PC-3 (cell line): Measurements from ENCODE around the gene RPS6KA2. TPM values are rescaled to one million over a fixed set of nuclear protein-coding genes. Genes with fewer than 3 reads are reported as not detected.

Experiments
- ATAC-seq: fragments of 200-7000 bp; cut with Tn5 transposase; 2 replicates; pipeline ENCODE4 v1.9.1; 2020; ENCODE audit warnings: mild to moderate bottlenecking, moderate library complexity
- BruUV-seq: library from RNA; stranded (reverse); fragments of 400-500 nt; replicated peaks from 2 replicates; lab custom pipeline; 2021; lab: Mats Ljungman, UMichigan
- CTCF ChIA-PET: fragments of 300-600 bp; sonication (Branson Sonifier 250); formaldehyde crosslinking; loops from one replicate; lab custom pipeline; 2022; ENCODE audit warnings: antibody characterized with exemption; lab: Charles Lee
- POLR2A ChIA-PET: fragments of 300-600 bp; sonication (Branson Sonifier 250); formaldehyde crosslinking; loops from one replicate; lab custom pipeline; 2022; ENCODE audit warnings: antibody characterized with exemption; ENCODE audit not compliant: unreplicated experiment; lab: Charles Lee
- DNase-seq: peaks from one replicate; pipeline ENCODE4 v3.0.0-alpha.2; 2015
- H2AFZ ChIP-seq: fragments of 300-600 bp; sonication (generic); 2 replicates; pipeline ENCODE4 v1.6.0; 2016; ENCODE audit warnings: antibody characterized with exemption, low read length
- H3F3A ChIP-seq: fragments of 300-600 bp; sonication (generic); one replicate; pipeline ENCODE4 v1.6.0; 2017; ENCODE audit warnings: antibody characterized with exemption, low read length, control low read depth, mild to moderate bottlenecking; ENCODE audit not compliant: unreplicated experiment
- H3K27ac ChIP-seq: fragments of 300-600 bp; sonication (generic); 2 replicates; pipeline ENCODE4 v1.5.1; 2016; ENCODE audit warnings: mild to moderate bottlenecking, low read length
- H3K27me3 ChIP-seq: fragments of 300-600 bp; sonication (generic); 2 replicates; pipeline ENCODE4 v1.6.1; 2016; ENCODE audit warnings: low read length, mixed read lengths
- H3K36me3 ChIP-seq: fragments of 300-600 bp; sonication (generic); 2 replicates; pipeline ENCODE4 v1.6.1; 2016; ENCODE audit warnings: low read depth, mixed run types, low read length, mixed read lengths
- H3K4me1 ChIP-seq: fragments of 300-600 bp; sonication (generic); 2 replicates; pipeline ENCODE4 v1.5.1; 2016; ENCODE audit warnings: low read length; ENCODE audit not compliant: insufficient read depth
- H3K4me2 ChIP-seq: fragments of 300-600 bp; sonication (generic); 2 replicates; pipeline ENCODE4 v1.6.0; 2016; ENCODE audit warnings: low read length
- H3K4me3 ChIP-seq: fragments of 300-600 bp; sonication (generic); 2 replicates; pipeline ENCODE4 v1.5.1; 2016; ENCODE audit warnings: mild to moderate bottlenecking, low read length, mixed read lengths
- H3K79me2 ChIP-seq: fragments of 300-600 bp; sonication (generic); 2 replicates; pipeline ENCODE4 v1.6.1; 2017; ENCODE audit warnings: low read length, mixed read lengths
- H3K9ac ChIP-seq: fragments of 300-600 bp; sonication (generic); 2 replicates; pipeline ENCODE4 v1.6.0; 2016; ENCODE audit warnings: mild to moderate bottlenecking, low read length
- H3K9me2 ChIP-seq: fragments of 300-600 bp; sonication (generic); replicated peaks from 2 replicates; pipeline ENCODE4 v1.6.1; 2016; ENCODE audit warnings: mixed run types, low read length, mixed read lengths
- H3K9me3 ChIP-seq: fragments of 300-600 bp; sonication (generic); 2 replicates; pipeline ENCODE4 v1.6.1; 2016; ENCODE audit warnings: low read length, mixed read lengths
- H4K20me1 ChIP-seq: fragments of 300-600 bp; sonication (generic); 2 replicates; pipeline ENCODE4 v1.6.1; 2016; ENCODE audit warnings: low read length, mixed read lengths
- EZH2 ChIP-seq: fragments of 300-600 bp; sonication (generic); IDR thresholded peaks from one replicate; pipeline ENCODE4 v1.6.1; 2017; ENCODE audit warnings: antibody characterized with exemption, mild to moderate bottlenecking, low read length; ENCODE audit not compliant: unreplicated experiment
- EZH2phosphoT487 ChIP-seq: fragments of 300-600 bp; sonication (generic); IDR thresholded peaks from 2 replicates; pipeline ENCODE4 v1.6.1; 2018; ENCODE audit warnings: mild to moderate bottlenecking, antibody characterized with exemption, low read length, borderline replicate concordance
- intact Hi-C: fragments of 100-400 bp; cut with micrococcal nuclease; formaldehyde crosslinking; loops from 2 replicates; pipeline ENCODE4 v1.9.0; 2023
- total RNA-seq: library from RNA; depleted of rRNA; stranded (reverse); fragments of >200 nt; gene quantifications from 2 replicates; pipeline ENCODE4 v1.2.3, GENCODE V29; 2014
- TF ChIP-seq, protein P1 (sequence below): fragments of 300-600 bp; sonication (generic); conservative IDR thresholded peaks from 2 replicates; pipeline ENCODE4 v1.5.1; 2017; ENCODE audit warnings: antibody characterized with exemption, low read depth, mild to moderate bottlenecking, low read length

RPS6KA2 gene
- total RNA-seq, 1 experiment from 2014 or later: 5.1 TPM

DNA sequence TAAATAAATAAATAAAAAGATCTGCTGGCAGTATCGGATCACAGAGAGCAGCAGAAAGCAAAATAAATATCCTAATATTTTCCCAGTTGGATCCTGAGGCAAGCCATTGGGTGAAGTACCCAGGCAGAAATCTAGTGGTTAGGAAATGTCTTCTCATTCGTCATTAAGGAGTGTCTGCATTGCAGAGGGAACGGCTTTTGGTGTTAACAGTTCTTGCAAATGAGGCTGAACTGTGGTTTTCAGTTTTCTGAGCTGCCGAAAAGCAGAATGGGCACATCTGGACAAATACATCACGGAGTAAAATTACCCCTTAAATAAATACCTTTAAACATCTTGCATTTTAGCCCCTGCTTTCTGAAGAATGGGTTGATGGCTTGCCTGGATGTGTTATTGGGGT is 162.1 kb downstream of the RPS6KA2 start:
- no peak overlapping the region for H3K4me2 ChIP-seq
- no TSS peak for BruUV-seq
- no peaks in the 10 kb centered on the region for H3K27me3 ChIP-seq
- no peaks in the 10 kb centered on the region for H3F3A ChIP-seq
- CTCF ChIA-PET: no interaction called here
- intact Hi-C loops: no loop called here
- H2AFZ ChIP-seq: no peak overlapping the region
- no peaks in the 10 kb centered on the region for H3K79me2 ChIP-seq
- no peak overlapping the region for H3K9ac ChIP-seq
- H3K4me3 ChIP-seq: no peak overlapping the region
- H3K4me1 ChIP-seq: no peaks in the 10 kb centered on the region
- no peaks in the 10 kb centered on the region for H3K36me3 ChIP-seq
- no peak overlapping the region for H3K27ac ChIP-seq
- POLR2A ChIA-PET: no interaction called here
- DNase-seq (no peak), ATAC-seq (no peak)
- H4K20me1 ChIP-seq: no peaks in the 10 kb centered on the region
- TF ChIP-seq, protein P1, sequence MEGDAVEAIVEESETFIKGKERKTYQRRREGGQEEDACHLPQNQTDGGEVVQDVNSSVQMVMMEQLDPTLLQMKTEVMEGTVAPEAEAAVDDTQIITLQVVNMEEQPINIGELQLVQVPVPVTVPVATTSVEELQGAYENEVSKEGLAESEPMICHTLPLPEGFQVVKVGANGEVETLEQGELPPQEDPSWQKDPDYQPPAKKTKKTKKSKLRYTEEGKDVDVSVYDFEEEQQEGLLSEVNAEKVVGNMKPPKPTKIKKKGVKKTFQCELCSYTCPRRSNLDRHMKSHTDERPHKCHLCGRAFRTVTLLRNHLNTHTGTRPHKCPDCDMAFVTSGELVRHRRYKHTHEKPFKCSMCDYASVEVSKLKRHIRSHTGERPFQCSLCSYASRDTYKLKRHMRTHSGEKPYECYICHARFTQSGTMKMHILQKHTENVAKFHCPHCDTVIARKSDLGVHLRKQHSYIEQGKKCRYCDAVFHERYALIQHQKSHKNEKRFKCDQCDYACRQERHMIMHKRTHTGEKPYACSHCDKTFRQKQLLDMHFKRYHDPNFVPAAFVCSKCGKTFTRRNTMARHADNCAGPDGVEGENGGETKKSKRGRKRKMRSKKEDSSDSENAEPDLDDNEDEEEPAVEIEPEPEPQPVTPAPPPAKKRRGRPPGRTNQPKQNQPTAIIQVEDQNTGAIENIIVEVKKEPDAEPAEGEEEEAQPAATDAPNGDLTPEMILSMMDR: no peak
- TF ChIP-seq EZH2phosphoT487 (no peak), EZH2 (no peak)
- no peaks in the 10 kb centered on the region for H3K9me3 ChIP-seq
- no peaks in the 10 kb centered on the region for H3K9me2 ChIP-seq

DNA sequence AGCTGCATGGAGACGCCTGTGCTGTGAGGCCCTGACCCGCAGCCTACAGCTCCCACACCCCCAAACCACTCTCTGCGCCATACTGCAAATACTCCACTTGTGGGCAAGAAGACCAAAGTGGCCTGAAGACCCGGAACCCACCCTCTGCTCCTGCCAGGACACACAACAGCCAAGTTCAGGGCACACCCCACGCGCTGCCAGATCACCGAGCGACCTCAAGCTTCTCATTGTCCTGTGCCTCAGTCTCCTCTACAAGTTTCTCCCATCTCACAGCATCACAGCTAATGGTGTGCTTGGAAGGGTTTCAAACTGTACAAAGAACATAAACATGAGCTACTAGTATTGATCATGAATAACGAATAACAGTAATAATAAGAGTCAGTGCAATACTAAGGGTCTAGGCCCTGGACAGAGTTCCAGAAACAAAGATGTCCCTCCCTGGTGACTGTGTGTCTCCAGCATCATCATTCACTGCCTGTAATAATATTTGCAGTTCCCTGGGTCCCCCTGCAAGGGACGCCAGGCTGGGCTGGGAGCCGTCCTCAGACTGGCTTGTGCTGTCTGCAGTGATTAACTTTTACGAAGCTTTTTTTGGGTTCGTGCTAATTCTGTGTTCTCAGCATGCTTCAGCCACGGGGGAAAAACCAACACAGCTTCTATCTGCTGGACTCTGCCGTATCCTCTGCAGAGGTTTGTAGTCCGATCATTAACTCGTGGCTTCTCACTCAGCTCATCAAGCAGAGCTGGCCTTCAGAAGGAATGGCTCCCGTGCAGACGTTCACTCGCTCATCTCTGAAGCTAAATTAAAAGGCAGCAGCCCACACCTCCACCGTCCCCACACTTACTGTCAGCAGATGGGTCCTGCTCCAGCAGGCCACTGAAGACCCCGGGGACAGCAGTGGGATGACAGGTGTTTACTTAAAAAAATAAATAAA is 162.7 kb downstream of the RPS6KA2 start:
- intact Hi-C loops: no loop called here
- Histone ChIP-seq H3K4me2 (no peak overlapping the region), H3K9ac (no peak overlapping the region), H3K4me1 (no peaks in the 10 kb centered on the region), H3K4me3 (no peak overlapping the region), H3K27ac (no peak overlapping the region), H3K9me3 (no peaks in the 10 kb centered on the region), H3K27me3 (no peaks in the 10 kb centered on the region), H3F3A (no peaks in the 10 kb centered on the region), H3K9me2 (no peaks in the 10 kb centered on the region), H3K36me3 (no peaks in the 10 kb centered on the region), H3K79me2 (no peaks in the 10 kb centered on the region), H4K20me1 (no peaks in the 10 kb centered on the region), H2AFZ (no peak overlapping the region)
- ChIA-PET CTCF (no interaction called here), POLR2A (no interaction called here)
- TF ChIP-seq EZH2: no peak
- TF ChIP-seq, protein P1: no peak
- TF ChIP-seq EZH2phosphoT487: no peak
- no TSS peak for BruUV-seq
- DNase-seq: no peak
- ATAC-seq: no peak

DNA sequence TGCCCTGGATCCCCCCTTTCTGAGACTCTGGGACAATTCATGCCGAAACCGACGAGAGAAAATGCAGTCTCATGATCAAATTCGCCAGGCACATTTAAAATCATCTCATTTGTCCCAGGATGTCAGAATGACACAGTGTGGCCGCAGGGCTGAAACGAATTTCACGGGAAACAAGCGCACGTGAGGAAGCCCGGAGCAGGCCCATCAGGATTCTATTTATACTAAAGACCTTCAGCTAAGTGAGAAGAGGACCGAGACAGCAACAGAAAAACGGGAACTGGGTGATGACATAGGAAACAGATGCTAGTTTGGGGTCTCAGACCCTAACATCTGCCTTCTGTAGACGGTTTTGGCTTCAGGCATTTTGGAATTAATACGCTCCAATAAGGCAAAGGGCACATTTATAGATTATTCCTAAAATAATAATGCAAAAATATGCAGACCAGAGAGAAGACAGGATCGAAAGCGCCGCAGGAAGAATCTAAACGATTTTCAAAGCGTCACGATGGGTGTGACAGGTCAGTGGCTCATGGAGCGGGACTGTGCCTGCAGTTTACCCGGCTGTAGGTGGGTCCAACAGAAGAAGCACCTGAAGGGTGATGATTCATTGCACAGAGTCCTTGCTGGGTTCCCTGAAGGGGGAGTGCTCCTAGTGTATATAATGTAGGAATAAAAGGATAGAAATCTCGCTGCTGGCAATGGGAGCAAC is 163.5 kb downstream of the RPS6KA2 start:
- intact Hi-C loops: no loop called here
- ChIA-PET POLR2A (no interaction called here), CTCF (no interaction called here)
- no peak overlapping the region for H3K4me3 ChIP-seq
- H3K79me2 ChIP-seq: no peaks in the 10 kb centered on the region
- H2AFZ ChIP-seq: no peak overlapping the region
- H3K9ac ChIP-seq: no peak overlapping the region
- H3K27me3 ChIP-seq: no peaks in the 10 kb centered on the region
- ATAC-seq (no peak), DNase-seq (no peak)
- TF ChIP-seq EZH2phosphoT487: no peak
- TF ChIP-seq, protein P1: no peak
- no peak for TF ChIP-seq EZH2
- no peaks in the 10 kb centered on the region for H3K4me1 ChIP-seq
- no peaks in the 10 kb centered on the region for H3F3A ChIP-seq
- no TSS peak for BruUV-seq
- no peaks in the 10 kb centered on the region for H3K36me3 ChIP-seq
- H3K9me2 ChIP-seq: no peaks in the 10 kb centered on the region
- H4K20me1 ChIP-seq: no peaks in the 10 kb centered on the region
- H3K4me2 ChIP-seq: no peak overlapping the region
- no peaks in the 10 kb centered on the region for H3K9me3 ChIP-seq
- H3K27ac ChIP-seq: no peak overlapping the region
